NCI-H1105 (cell line): ENCODE measurements around the gene MITF.

Experiments
- DNase-seq: peaks from one replicate; lab custom pipeline; 2025; lab: John Stamatoyannopoulos, UW

The MITF gene

GRCh38 chr3:69739204-69740102, at the start of gene MITF:
TSS of gene MITF (plus strand) at chr3:69739464. CDS start at chr3:69739598, 134 bp downstream.
- peak; percentile 72 for DNase-seq

- no peak for DNase-seq
Observed at GRCh38 chr3:69691860-69692259, 47.4 kb upstream of the MITF start.

- no peak for DNase-seq
Observed at GRCh38 chr3:69692761-69693160, 46.5 kb upstream of the MITF start.

GRCh38 chr3:69695443-69695842, 43.8 kb upstream of the MITF start:
- peak; percentile 4 for DNase-seq

GRCh38 chr3:69695933-69696332, 43.3 kb upstream of the MITF start:
- no peak for DNase-seq

GRCh38 chr3:69696367-69696766, 42.9 kb upstream of the MITF start:
- no peak for DNase-seq

GRCh38 chr3:69697381-69697780, 41.9 kb upstream of the MITF start:
- DNase-seq: no peak

- DNase-seq: no peak
Observed at GRCh38 chr3:69698728-69699127, 40.5 kb upstream of the MITF start.

GRCh38 chr3:69699183-69699582, 40.1 kb upstream of the MITF start:
- DNase-seq: no peak

- DNase-seq: no peak
Observed at GRCh38 chr3:69700949-69701348, 38.3 kb upstream of the MITF start.

- no peak for DNase-seq
Observed at GRCh38 chr3:69710153-69710977, 28.9 kb upstream of the MITF start.

GRCh38 chr3:69712269-69712668, 27.0 kb upstream of the MITF start:
- no peak for DNase-seq

- no peak for DNase-seq
Observed at GRCh38 chr3:69712933-69713332, 26.3 kb upstream of the MITF start.

GRCh38 chr3:69715204-69715603, 24.1 kb upstream of the MITF start:
- no peak for DNase-seq

GRCh38 chr3:69716119-69716518, 23.1 kb upstream of the MITF start:
- no peak for DNase-seq

- no peak for DNase-seq
Observed at GRCh38 chr3:69718866-69719586, 20.2 kb upstream of the MITF start.

- DNase-seq: no peak
Observed at GRCh38 chr3:69719587-69720122, 19.6 kb upstream of the MITF start.

- no peak for DNase-seq
Observed at GRCh38 chr3:69720824-69721223, 18.4 kb upstream of the MITF start.

- DNase-seq: no peak
Observed at GRCh38 chr3:69723389-69723788, 15.9 kb upstream of the MITF start.

- no peak for DNase-seq
Observed at GRCh38 chr3:69724722-69725435, 14.4 kb upstream of the MITF start.

- no peak for DNase-seq
Observed at GRCh38 chr3:69725994-69726571, 13.2 kb upstream of the MITF start.
